WTC11 (cell line): ENCODE results near the gene UGGT1. TPM values are rescaled to one million over a fixed set of nuclear protein-coding genes. Genes with fewer than 3 reads are reported as not detected.

ENCODE experiments used
- ATAC-seq: fragments of 200-7000 bp; cut with Tn5 transposase; 2 replicates; pipeline ENCODE4 v1.10.0; 2021; ENCODE audit warnings: mild to moderate bottlenecking, moderate library complexity
- CTCF ChIA-PET: fragments of 300-600 bp; sonication (Branson Sonifier 250); formaldehyde crosslinking; loops from one replicate; lab custom pipeline; 2021; ENCODE audit warnings: antibody characterized with exemption; lab: Charles Lee
- POLR2A ChIA-PET: fragments of 350-600 bp; sonication (Branson Sonifier 250); formaldehyde crosslinking; loops from one replicate; lab custom pipeline; 2021; ENCODE audit warnings: antibody characterized with exemption; lab: Charles Lee
- DNase-seq: peaks from one replicate; pipeline ENCODE4 v3.0.0; 2021; ENCODE audit warnings: low spot score
- H3K27ac Mint-ChIP-seq: 2 replicates; pipeline ENCODE4 v1.8.0; 2021; ENCODE audit warnings: mixed read lengths
- H3K27me3 Mint-ChIP-seq: 2 replicates; pipeline ENCODE4 v1.8.0; 2021; ENCODE audit warnings: low read depth, mild to moderate bottlenecking, moderate library complexity, mixed read lengths
- H3K36me3 Mint-ChIP-seq: 2 replicates; pipeline ENCODE4 v1.8.0; 2021; ENCODE audit warnings: mixed read lengths
- H3K4me1 Mint-ChIP-seq: 2 replicates; pipeline ENCODE4 v1.8.0; 2022; ENCODE audit warnings: mixed read lengths
- H3K4me3 Mint-ChIP-seq: 2 replicates; pipeline ENCODE4 v1.8.0; 2021; ENCODE audit warnings: mild to moderate bottlenecking, moderate library complexity, mixed read lengths
- H3K9me3 Mint-ChIP-seq: 2 replicates; pipeline ENCODE4 v1.8.0; 2021; ENCODE audit warnings: mixed read lengths
- CREM ChIP-seq: sonication (generic); formaldehyde crosslinking; IDR thresholded peaks from 2 replicates; pipeline ENCODE4 v1.8.1; 2022; ENCODE audit warnings: mild to moderate bottlenecking, missing genetic modification reagents, moderate library complexity
- FOXP1 ChIP-seq: sonication (generic); formaldehyde crosslinking; IDR thresholded peaks from 2 replicates; pipeline ENCODE4 v1.8.0; 2022; ENCODE audit warnings: missing genetic modification reagents, mild to moderate bottlenecking, moderate library complexity, borderline replicate concordance
- GABPB1 ChIP-seq: sonication (generic); formaldehyde crosslinking; IDR thresholded peaks from 2 replicates; pipeline ENCODE4 v1.8.1; 2023; ENCODE audit warnings: mild to moderate bottlenecking, missing genetic modification reagents
- NFATC4 ChIP-seq: fragments of 250-450 bp; sonication (Bioruptor Pico); IDR thresholded peaks from 2 replicates; pipeline ENCODE4 v1.9.0; 2021; ENCODE audit warnings: mild to moderate bottlenecking
- NR2C2 ChIP-seq: sonication (generic); formaldehyde crosslinking; IDR thresholded peaks from 2 replicates; pipeline ENCODE4 v1.8.0; 2022; ENCODE audit warnings: mild to moderate bottlenecking, missing genetic modification reagents
- TEAD4 ChIP-seq: sonication (generic); formaldehyde crosslinking; IDR thresholded peaks from 2 replicates; pipeline ENCODE4 v1.8.0; 2022; ENCODE audit warnings: mild to moderate bottlenecking, missing genetic modification reagents
- total RNA-seq: library from RNA; stranded (reverse); gene quantifications from 3 replicates; pipeline ENCODE4 v1.2.3, GENCODE V29; 2021
- TF ChIP-seq, protein P1 (sequence below): sonication (generic); formaldehyde crosslinking; IDR thresholded peaks from 2 replicates; pipeline ENCODE4 v1.8.1; 2023; ENCODE audit warnings: mild to moderate bottlenecking, missing genetic modification reagents, moderate library complexity
- TF ChIP-seq, protein P2 (sequence below): sonication (generic); formaldehyde crosslinking; IDR thresholded peaks from 2 replicates; pipeline ENCODE4 v1.8.1; 2023; ENCODE audit warnings: mild to moderate bottlenecking, missing genetic modification reagents, borderline replicate concordance
- TF ChIP-seq, protein P3 (sequence below): sonication (generic); formaldehyde crosslinking; IDR thresholded peaks from 2 replicates; pipeline ENCODE4 v1.8.0; 2023; ENCODE audit warnings: missing genetic modification reagents
- TF ChIP-seq, protein P4 (sequence below): sonication (generic); formaldehyde crosslinking; IDR thresholded peaks from 2 replicates; pipeline ENCODE4 v1.8.1; 2022; ENCODE audit warnings: low read depth, missing genetic modification reagents, borderline replicate concordance
- TF ChIP-seq, protein P5 (sequence below): sonication (generic); formaldehyde crosslinking; IDR thresholded peaks from 2 replicates; pipeline ENCODE4 v1.8.1; 2023; ENCODE audit warnings: mild to moderate bottlenecking, moderate library complexity, missing genetic modification reagents
- TF ChIP-seq, protein P6 (sequence below): fragments of 200-600 bp; IDR thresholded peaks from 2 replicates; pipeline ENCODE4 v1.8.0; 2022; ENCODE audit warnings: antibody characterized with exemption
- TF ChIP-seq, protein P7 (sequence below): sonication (generic); formaldehyde crosslinking; IDR thresholded peaks from 2 replicates; pipeline ENCODE4 v1.8.0; 2022; ENCODE audit warnings: mild to moderate bottlenecking, missing genetic modification reagents

UGGT1 gene
- total RNA-seq, 1 experiment from 2014 or later = 57.9 TPM

DNA sequence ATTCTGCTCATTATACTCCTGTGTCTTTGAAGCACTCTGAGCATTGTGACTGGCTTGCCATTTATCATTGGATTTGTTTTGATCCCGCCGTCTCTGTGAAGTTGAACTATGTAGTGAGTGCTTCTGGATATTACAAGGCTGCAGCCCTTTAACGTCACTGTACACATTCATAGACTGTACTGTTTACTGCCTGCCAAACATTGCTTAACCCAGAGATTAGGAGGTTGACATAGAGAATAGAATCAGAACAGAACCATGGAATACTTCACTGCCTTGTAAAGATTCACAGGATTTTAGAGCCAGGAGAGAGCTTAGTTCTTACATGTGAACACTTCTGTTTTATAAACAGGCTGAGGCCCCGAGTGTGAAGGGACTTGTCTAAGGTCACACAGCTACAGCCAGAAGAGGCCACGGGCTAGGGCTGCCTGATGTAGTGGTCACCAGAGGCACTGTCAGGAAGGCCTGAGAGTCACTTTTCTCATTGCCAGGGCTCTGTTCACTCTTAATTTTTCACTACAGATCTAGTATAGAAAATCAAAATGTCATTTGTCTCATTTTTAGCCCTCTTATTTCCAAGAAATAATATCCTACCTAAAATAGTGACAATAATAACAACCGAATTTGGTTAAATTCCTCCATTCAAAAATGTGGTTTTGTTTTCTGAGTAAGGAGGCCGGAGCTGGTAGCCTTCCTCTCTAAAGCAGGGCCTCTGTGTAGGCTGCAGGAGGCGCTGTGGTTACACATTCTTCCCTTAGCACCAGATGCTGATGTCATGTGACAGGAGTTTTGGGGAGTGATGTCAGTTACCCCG, 87.9 kb downstream of the UGGT1 start:
- DNase-seq = peak; percentile 67
- no peak overlapping the region for H3K4me3 Mint-ChIP-seq
- ATAC-seq = peak; percentile 84
- H3K9me3 Mint-ChIP-seq = no peaks in the 10 kb centered on the region
- POLR2A ChIA-PET = no interaction called here
- H3K4me1 Mint-ChIP-seq = no peaks in the 10 kb centered on the region
- H3K27ac Mint-ChIP-seq = no peak overlapping the region
- CTCF ChIA-PET = interaction anchor here (0.5 to 1.7 kb wide), 13 partner anchors 8 to 558 kb away, joined by 3 to 10 read pairs (median 3); no protein-coding TSS in a partner anchor
- TF ChIP-seq, protein P1, sequence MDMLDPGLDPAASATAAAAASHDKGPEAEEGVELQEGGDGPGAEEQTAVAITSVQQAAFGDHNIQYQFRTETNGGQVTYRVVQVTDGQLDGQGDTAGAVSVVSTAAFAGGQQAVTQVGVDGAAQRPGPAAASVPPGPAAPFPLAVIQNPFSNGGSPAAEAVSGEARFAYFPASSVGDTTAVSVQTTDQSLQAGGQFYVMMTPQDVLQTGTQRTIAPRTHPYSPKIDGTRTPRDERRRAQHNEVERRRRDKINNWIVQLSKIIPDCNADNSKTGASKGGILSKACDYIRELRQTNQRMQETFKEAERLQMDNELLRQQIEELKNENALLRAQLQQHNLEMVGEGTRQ (CRISPR knock-in tag) = peak; percentile 83
- TF ChIP-seq NR2C2 (CRISPR knock-in tag) (no peak), TEAD4 (CRISPR knock-in tag) (no peak), FOXP1 (CRISPR knock-in tag) (no peak), GABPB1 (CRISPR knock-in tag) (peak; percentile 78), NFATC4 (CRISPR knock-in tag) (no peak), CREM (CRISPR knock-in tag) (no peak)
- TF ChIP-seq, protein P2, sequence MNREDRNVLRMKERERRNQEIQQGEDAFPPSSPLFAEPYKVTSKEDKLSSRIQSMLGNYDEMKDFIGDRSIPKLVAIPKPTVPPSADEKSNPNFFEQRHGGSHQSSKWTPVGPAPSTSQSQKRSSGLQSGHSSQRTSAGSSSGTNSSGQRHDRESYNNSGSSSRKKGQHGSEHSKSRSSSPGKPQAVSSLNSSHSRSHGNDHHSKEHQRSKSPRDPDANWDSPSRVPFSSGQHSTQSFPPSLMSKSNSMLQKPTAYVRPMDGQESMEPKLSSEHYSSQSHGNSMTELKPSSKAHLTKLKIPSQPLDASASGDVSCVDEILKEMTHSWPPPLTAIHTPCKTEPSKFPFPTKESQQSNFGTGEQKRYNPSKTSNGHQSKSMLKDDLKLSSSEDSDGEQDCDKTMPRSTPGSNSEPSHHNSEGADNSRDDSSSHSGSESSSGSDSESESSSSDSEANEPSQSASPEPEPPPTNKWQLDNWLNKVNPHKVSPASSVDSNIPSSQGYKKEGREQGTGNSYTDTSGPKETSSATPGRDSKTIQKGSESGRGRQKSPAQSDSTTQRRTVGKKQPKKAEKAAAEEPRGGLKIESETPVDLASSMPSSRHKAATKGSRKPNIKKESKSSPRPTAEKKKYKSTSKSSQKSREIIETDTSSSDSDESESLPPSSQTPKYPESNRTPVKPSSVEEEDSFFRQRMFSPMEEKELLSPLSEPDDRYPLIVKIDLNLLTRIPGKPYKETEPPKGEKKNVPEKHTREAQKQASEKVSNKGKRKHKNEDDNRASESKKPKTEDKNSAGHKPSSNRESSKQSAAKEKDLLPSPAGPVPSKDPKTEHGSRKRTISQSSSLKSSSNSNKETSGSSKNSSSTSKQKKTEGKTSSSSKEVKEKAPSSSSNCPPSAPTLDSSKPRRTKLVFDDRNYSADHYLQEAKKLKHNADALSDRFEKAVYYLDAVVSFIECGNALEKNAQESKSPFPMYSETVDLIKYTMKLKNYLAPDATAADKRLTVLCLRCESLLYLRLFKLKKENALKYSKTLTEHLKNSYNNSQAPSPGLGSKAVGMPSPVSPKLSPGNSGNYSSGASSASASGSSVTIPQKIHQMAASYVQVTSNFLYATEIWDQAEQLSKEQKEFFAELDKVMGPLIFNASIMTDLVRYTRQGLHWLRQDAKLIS (CRISPR knock-in tag) = no peak
- TF ChIP-seq, protein P3, sequence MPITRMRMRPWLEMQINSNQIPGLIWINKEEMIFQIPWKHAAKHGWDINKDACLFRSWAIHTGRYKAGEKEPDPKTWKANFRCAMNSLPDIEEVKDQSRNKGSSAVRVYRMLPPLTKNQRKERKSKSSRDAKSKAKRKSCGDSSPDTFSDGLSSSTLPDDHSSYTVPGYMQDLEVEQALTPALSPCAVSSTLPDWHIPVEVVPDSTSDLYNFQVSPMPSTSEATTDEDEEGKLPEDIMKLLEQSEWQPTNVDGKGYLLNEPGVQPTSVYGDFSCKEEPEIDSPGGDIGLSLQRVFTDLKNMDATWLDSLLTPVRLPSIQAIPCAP (CRISPR knock-in tag) = no peak
- TF ChIP-seq, protein P4, sequence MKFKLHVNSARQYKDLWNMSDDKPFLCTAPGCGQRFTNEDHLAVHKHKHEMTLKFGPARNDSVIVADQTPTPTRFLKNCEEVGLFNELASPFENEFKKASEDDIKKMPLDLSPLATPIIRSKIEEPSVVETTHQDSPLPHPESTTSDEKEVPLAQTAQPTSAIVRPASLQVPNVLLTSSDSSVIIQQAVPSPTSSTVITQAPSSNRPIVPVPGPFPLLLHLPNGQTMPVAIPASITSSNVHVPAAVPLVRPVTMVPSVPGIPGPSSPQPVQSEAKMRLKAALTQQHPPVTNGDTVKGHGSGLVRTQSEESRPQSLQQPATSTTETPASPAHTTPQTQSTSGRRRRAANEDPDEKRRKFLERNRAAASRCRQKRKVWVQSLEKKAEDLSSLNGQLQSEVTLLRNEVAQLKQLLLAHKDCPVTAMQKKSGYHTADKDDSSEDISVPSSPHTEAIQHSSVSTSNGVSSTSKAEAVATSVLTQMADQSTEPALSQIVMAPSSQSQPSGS (CRISPR knock-in tag) = no peak
- TF ChIP-seq, protein P5, sequence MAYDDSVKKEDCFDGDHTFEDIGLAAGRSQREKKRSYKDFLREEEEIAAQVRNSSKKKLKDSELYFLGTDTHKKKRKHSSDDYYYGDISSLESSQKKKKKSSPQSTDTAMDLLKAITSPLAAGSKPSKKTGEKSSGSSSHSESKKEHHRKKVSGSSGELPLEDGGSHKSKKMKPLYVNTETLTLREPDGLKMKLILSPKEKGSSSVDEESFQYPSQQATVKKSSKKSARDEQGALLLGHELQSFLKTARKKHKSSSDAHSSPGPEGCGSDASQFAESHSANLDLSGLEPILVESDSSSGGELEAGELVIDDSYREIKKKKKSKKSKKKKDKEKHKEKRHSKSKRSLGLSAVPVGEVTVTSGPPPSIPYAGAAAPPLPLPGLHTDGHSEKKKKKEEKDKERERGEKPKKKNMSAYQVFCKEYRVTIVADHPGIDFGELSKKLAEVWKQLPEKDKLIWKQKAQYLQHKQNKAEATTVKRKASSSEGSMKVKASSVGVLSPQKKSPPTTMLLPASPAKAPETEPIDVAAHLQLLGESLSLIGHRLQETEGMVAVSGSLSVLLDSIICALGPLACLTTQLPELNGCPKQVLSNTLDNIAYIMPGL (CRISPR knock-in tag) = no peak
- TF ChIP-seq, protein P6, sequence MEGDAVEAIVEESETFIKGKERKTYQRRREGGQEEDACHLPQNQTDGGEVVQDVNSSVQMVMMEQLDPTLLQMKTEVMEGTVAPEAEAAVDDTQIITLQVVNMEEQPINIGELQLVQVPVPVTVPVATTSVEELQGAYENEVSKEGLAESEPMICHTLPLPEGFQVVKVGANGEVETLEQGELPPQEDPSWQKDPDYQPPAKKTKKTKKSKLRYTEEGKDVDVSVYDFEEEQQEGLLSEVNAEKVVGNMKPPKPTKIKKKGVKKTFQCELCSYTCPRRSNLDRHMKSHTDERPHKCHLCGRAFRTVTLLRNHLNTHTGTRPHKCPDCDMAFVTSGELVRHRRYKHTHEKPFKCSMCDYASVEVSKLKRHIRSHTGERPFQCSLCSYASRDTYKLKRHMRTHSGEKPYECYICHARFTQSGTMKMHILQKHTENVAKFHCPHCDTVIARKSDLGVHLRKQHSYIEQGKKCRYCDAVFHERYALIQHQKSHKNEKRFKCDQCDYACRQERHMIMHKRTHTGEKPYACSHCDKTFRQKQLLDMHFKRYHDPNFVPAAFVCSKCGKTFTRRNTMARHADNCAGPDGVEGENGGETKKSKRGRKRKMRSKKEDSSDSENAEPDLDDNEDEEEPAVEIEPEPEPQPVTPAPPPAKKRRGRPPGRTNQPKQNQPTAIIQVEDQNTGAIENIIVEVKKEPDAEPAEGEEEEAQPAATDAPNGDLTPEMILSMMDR = peak; percentile 61
- TF ChIP-seq, protein P7, sequence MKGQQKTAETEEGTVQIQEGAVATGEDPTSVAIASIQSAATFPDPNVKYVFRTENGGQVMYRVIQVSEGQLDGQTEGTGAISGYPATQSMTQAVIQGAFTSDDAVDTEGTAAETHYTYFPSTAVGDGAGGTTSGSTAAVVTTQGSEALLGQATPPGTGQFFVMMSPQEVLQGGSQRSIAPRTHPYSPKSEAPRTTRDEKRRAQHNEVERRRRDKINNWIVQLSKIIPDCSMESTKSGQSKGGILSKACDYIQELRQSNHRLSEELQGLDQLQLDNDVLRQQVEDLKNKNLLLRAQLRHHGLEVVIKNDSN (CRISPR knock-in tag) = peak; percentile 78; the same call in 1 of the 2 replicates
- peaks cover 86% of the 10 kb centered on the region for H3K36me3 Mint-ChIP-seq
- H3K27me3 Mint-ChIP-seq = no peaks in the 10 kb centered on the region
